ENCODE data around the gene NTF3.

- no peak for TF ChIP-seq CTCF (IDR thresholded peaks at IDR 0.05)
- no peak for TF ChIP-seq POLR2AphosphoS5 (IDR thresholded peaks at IDR 0.05)
- no peak for TF ChIP-seq POLR2A (IDR thresholded peaks at IDR 0.05)
- no peak for TF ChIP-seq EP300 (IDR thresholded peaks at IDR 0.05)
These were observed 74.9 kb downstream of the NTF3 start for GRCh38 chr12:5506821-5507231.
